ENCODE data around the gene SLC15A1.

SLC15A1 gene

GRCh38 chr13:98717256-98717655, 35.2 kb downstream of the SLC15A1 start:
- Histone ChIP-seq H2AFZ (ENCODE audit: insufficient read depth, low read length, poor library complexity) (no peak overlapping the region), H2BK120ac (ENCODE audit: insufficient read depth, low read length, poor library complexity) (no peak overlapping the region), H4K12ac (ENCODE audit: low read depth, low read length) (no peak overlapping the region), H4K8ac (ENCODE audit: low read depth, low read length) (no peak overlapping the region), H3K79me2 (ENCODE audit: control insufficient read depth, insufficient read depth, low read length, poor library complexity) (no peaks in the 10 kb centered on the region), H3K36me3 (ENCODE audit: control insufficient read depth in 1 of 2, insufficient read depth in 2 of 2, low read length in 2 of 2) (no peaks in the 10 kb centered on the region), H3K18ac (ENCODE audit: low read length) (no peak overlapping the region), H2BK5ac (ENCODE audit: low read depth, low read length, poor library complexity) (no peak overlapping the region), H4K91ac (ENCODE audit: low read depth, low read length) (no peak overlapping the region), H3K79me1 (ENCODE audit: low read length) (no peaks in the 10 kb centered on the region), H3K27me3 (ENCODE audit: insufficient read depth, low read length) (no peaks in the 10 kb centered on the region), H2BK12ac (ENCODE audit: low read length) (no peak overlapping the region), H3K4me1 (ENCODE audit: control insufficient read depth in 1 of 2, insufficient read depth in 2 of 2, low read length in 2 of 2) (peaks cover 2 to 4% of the 10 kb centered on the region in 2 experiments), H3K23ac (ENCODE audit: low read length) (no peak overlapping the region), H3K14ac (ENCODE audit: low read length) (no peak overlapping the region), H3K4me2 (ENCODE audit: low read length) (no peak overlapping the region), H3K9ac (ENCODE audit: low read length) (no peak overlapping the region), H3K4me3 (ENCODE audit: low read depth, low read length) (no peak overlapping the region), H2AK5ac (ENCODE audit: low read length) (no peak overlapping the region), H3K4ac (ENCODE audit: low read depth, low read length) (no peak overlapping the region), H3K27ac (ENCODE audit: low read depth, low read length) (no peak overlapping the region), H3K9me3 (ENCODE audit: insufficient read depth, low read depth, low read length) (no peaks in the 10 kb centered on the region)
- no CpG with 5 or more reads among the region's 5 CpGs for WGBS (ENCODE audit: extremely low coverage, insufficient coverage, insufficient read length)
- no peak for DNase-seq

GRCh38 chr13:98710521-98710920, 42.0 kb downstream of the SLC15A1 start:
- Histone ChIP-seq H3K9me3 (ENCODE audit: insufficient read depth, low read depth, low read length) (no peaks in the 10 kb centered on the region), H3K79me1 (ENCODE audit: low read length) (no peaks in the 10 kb centered on the region), H3K4me2 (ENCODE audit: low read length) (no peak overlapping the region), H3K14ac (ENCODE audit: low read length) (no peak overlapping the region), H3K36me3 (ENCODE audit: control insufficient read depth in 1 of 2, insufficient read depth in 2 of 2, low read length in 2 of 2) (peaks cover 0 to 2% of the 10 kb centered on the region in 2 experiments), H3K4me3 (ENCODE audit: low read depth, low read length) (no peak overlapping the region), H2BK5ac (ENCODE audit: low read depth, low read length, poor library complexity) (no peak overlapping the region), H3K79me2 (ENCODE audit: control insufficient read depth, insufficient read depth, low read length, poor library complexity) (no peaks in the 10 kb centered on the region), H3K23ac (ENCODE audit: low read length) (no peak overlapping the region), H4K12ac (ENCODE audit: low read depth, low read length) (no peak overlapping the region), H2BK120ac (ENCODE audit: insufficient read depth, low read length, poor library complexity) (no peak overlapping the region), H3K27me3 (ENCODE audit: insufficient read depth, low read length) (no peaks in the 10 kb centered on the region), H3K9ac (ENCODE audit: low read length) (no peak overlapping the region), H3K27ac (ENCODE audit: low read depth, low read length) (no peak overlapping the region), H4K91ac (ENCODE audit: low read depth, low read length) (no peak overlapping the region), H3K18ac (ENCODE audit: low read length) (no peak overlapping the region), H3K4me1 (ENCODE audit: control insufficient read depth in 1 of 2, insufficient read depth in 2 of 2, low read length in 2 of 2) (no peaks in the 10 kb centered on the region), H2AFZ (ENCODE audit: insufficient read depth, low read length, poor library complexity) (no peak overlapping the region), H3K4ac (ENCODE audit: low read depth, low read length) (no peak overlapping the region), H2AK5ac (ENCODE audit: low read length) (no peak overlapping the region), H4K8ac (ENCODE audit: low read depth, low read length) (no peak overlapping the region), H2BK12ac (ENCODE audit: low read length) (no peak overlapping the region)
- no peak for DNase-seq
- WGBS (ENCODE audit: extremely low coverage, insufficient coverage, insufficient read length): no CpG with 5 or more reads among the region's 7 CpGs

GRCh38 chr13:98707281-98707999, 45.0 kb downstream of the SLC15A1 start:
- Histone ChIP-seq H3K79me1 (ENCODE audit: low read length) (no peaks in the 10 kb centered on the region), H4K12ac (ENCODE audit: low read depth, low read length) (no peak overlapping the region), H3K79me2 (ENCODE audit: control insufficient read depth, insufficient read depth, low read length, poor library complexity) (no peaks in the 10 kb centered on the region), H3K36me3 (ENCODE audit: control insufficient read depth in 1 of 2, insufficient read depth in 2 of 2, low read length in 2 of 2) (peaks cover 0 to 2% of the 10 kb centered on the region in 2 experiments), H3K4me3 (ENCODE audit: low read depth, low read length) (no peak overlapping the region), H3K4ac (ENCODE audit: low read depth, low read length) (no peak overlapping the region), H3K27ac (ENCODE audit: low read depth, low read length) (no peak overlapping the region), H2BK5ac (ENCODE audit: low read depth, low read length, poor library complexity) (no peak overlapping the region), H4K91ac (ENCODE audit: low read depth, low read length) (no peak overlapping the region), H2BK120ac (ENCODE audit: insufficient read depth, low read length, poor library complexity) (no peak overlapping the region), H3K4me1 (ENCODE audit: control insufficient read depth in 1 of 2, insufficient read depth in 2 of 2, low read length in 2 of 2) (no peaks in the 10 kb centered on the region), H3K18ac (ENCODE audit: low read length) (no peak overlapping the region), H3K27me3 (ENCODE audit: insufficient read depth, low read length) (no peaks in the 10 kb centered on the region), H3K9me3 (ENCODE audit: insufficient read depth, low read depth, low read length) (no peaks in the 10 kb centered on the region), H3K14ac (ENCODE audit: low read length) (no peak overlapping the region), H3K9ac (ENCODE audit: low read length) (no peak overlapping the region), H3K23ac (ENCODE audit: low read length) (no peak overlapping the region), H2BK12ac (ENCODE audit: low read length) (no peak overlapping the region), H2AFZ (ENCODE audit: insufficient read depth, low read length, poor library complexity) (no peak overlapping the region), H4K8ac (ENCODE audit: low read depth, low read length) (no peak overlapping the region), H3K4me2 (ENCODE audit: low read length) (no peak overlapping the region), H2AK5ac (ENCODE audit: low read length) (no peak overlapping the region)
- no CpG with 5 or more reads among the region's 7 CpGs for WGBS (ENCODE audit: extremely low coverage, insufficient coverage, insufficient read length)
- no peak for DNase-seq

GRCh38 chr13:98706446-98707110, 45.9 kb downstream of the SLC15A1 start:
- no peak overlapping the region for H3K4me3 ChIP-seq (ENCODE audit: low read depth, low read length)
- H4K91ac ChIP-seq (ENCODE audit: low read depth, low read length): no peak overlapping the region
- H3K23ac ChIP-seq (ENCODE audit: low read length): no peak overlapping the region
- H3K9me3 ChIP-seq (ENCODE audit: insufficient read depth, low read depth, low read length): no peaks in the 10 kb centered on the region
- H3K18ac ChIP-seq (ENCODE audit: low read length): no peak overlapping the region
- no peak overlapping the region for H2BK5ac ChIP-seq (ENCODE audit: low read depth, low read length, poor library complexity)
- peak; percentile 82 to 91 for DNase-seq
- no peak overlapping the region for H4K12ac ChIP-seq (ENCODE audit: low read depth, low read length)
- no peak overlapping the region for H2AK5ac ChIP-seq (ENCODE audit: low read length)
- H2AFZ ChIP-seq (ENCODE audit: insufficient read depth, low read length, poor library complexity): no peak overlapping the region
- H3K79me1 ChIP-seq (ENCODE audit: low read length): no peaks in the 10 kb centered on the region
- WGBS (ENCODE audit: extremely low coverage, insufficient coverage, insufficient read length): no CpG with 5 or more reads among the region's 12 CpGs
- H3K4me1 ChIP-seq (ENCODE audit: control insufficient read depth in 1 of 2, insufficient read depth in 2 of 2, low read length in 2 of 2): no peaks in the 10 kb centered on the region
- no peak overlapping the region for H3K4ac ChIP-seq (ENCODE audit: low read depth, low read length)
- no peak overlapping the region for H3K9ac ChIP-seq (ENCODE audit: low read length)
- H4K8ac ChIP-seq (ENCODE audit: low read depth, low read length): no peak overlapping the region
- no peaks in the 10 kb centered on the region for H3K27me3 ChIP-seq (ENCODE audit: insufficient read depth, low read length)
- no peak overlapping the region for H2BK120ac ChIP-seq (ENCODE audit: insufficient read depth, low read length, poor library complexity)
- H3K27ac ChIP-seq (ENCODE audit: low read depth, low read length): no peak overlapping the region
- no peaks in the 10 kb centered on the region for H3K79me2 ChIP-seq (ENCODE audit: control insufficient read depth, insufficient read depth, low read length, poor library complexity)
- no peak overlapping the region for H3K14ac ChIP-seq (ENCODE audit: low read length)
- H3K36me3 ChIP-seq (ENCODE audit: control insufficient read depth in 1 of 2, insufficient read depth in 2 of 2, low read length in 2 of 2): no peaks in the 10 kb centered on the region
- no peak overlapping the region for H3K4me2 ChIP-seq (ENCODE audit: low read length)
- H2BK12ac ChIP-seq (ENCODE audit: low read length): no peak overlapping the region

Data from trophoblast cell (in vitro differentiated cells and primary cell).